Activated CD4-positive, alpha-beta T cell treated with anti-CD3 and anti-CD28 coated beads for 1 hour (primary cell): ENCODE measurements around the gene TESK1.

Experiments
- DNase-seq: peaks from one replicate; pipeline ENCODE4 v3.0.0-alpha.2; 2020

TESK1 gene

DNA sequence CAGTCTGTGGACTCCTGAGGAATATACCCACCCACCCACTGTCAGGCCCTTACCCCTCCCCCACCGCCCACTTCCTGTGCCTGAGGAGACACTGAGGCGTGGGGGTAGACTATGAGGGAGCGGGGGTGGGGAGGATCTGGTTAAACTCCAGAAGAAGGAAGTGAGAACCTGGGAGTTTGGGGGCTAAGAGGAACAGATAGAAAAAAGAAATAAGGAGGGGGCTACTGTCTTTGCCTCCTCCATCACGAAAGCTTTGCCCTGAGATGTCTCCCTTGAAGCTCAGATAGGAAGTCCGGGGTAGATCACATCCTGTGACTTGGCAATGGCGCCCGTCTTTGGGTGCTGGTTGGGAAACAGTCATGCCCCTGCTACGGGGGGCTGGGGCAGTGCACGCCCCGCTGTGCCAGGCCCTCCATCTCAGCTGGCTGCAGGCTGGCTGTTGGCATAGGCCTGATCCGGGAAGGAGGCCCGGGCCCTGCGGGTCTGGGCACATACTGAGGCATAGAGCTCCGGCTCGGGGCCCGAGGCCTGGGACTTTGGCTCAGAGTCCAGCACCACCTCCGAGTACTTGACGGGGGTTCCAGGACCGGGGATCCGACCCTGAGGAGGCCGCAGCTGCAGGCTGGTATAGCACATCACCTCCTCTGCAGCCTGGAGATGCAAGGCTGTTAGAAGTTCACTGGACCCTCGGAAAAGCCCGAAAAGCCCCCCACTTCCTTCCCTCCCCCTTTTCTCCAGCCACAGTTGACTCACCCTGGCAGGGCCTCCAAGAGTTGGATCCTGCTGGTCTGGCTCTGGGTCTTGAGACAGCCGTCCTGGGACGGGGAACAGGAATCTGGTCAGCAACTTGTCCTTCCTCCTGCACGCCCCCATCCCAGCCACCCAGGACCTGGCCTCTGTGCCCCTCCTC, 44.6 kb downstream of the TESK1 start:
- DNase-seq: no peak

DNA sequence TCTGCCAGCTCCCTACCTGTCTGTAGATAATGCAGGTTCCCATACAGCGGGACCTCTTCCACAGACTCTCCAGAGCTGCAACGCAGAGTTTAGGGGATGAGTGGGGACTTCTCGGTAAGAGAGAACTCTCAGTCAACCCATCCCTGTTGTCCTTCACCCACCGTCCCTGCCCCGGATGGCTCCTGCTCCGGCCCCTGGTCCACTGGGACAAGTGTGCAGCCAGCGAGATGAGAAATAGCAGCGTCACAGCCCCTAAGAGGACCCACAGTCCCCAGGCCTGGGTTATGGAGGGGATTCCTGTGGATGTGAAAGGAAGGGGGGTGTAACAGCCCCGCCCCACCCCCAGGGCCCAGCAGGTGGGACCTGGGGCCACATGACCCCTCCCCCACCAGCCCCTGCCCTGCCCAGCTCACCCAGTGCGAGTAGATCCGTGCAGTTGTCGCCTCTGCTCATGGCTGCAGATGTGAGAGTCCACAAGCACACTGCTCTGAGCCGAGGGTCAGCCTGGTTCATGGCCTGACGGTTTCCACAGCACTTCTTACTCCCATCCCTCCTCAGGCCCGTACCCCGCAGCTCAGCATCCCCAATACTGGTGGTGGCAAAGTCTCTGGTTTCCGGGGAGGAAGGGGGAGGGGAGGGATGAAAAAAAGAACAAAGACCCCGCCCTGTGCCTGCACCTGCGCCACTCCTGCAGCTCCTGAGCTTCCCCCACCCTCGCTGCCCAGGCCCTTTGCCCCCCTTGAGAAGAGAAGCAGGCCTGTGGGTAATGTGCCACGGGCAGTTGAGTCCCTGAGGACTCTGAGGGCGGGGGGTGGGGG, 45.5 kb downstream of the TESK1 start, which contains the start of gene SIT1:
SIT1 (minus strand) TSS at position 591 of the 818 bp plus-strand sequence; CDS start at position 513, 78 bp downstream.
- DNase-seq: no peak

DNA sequence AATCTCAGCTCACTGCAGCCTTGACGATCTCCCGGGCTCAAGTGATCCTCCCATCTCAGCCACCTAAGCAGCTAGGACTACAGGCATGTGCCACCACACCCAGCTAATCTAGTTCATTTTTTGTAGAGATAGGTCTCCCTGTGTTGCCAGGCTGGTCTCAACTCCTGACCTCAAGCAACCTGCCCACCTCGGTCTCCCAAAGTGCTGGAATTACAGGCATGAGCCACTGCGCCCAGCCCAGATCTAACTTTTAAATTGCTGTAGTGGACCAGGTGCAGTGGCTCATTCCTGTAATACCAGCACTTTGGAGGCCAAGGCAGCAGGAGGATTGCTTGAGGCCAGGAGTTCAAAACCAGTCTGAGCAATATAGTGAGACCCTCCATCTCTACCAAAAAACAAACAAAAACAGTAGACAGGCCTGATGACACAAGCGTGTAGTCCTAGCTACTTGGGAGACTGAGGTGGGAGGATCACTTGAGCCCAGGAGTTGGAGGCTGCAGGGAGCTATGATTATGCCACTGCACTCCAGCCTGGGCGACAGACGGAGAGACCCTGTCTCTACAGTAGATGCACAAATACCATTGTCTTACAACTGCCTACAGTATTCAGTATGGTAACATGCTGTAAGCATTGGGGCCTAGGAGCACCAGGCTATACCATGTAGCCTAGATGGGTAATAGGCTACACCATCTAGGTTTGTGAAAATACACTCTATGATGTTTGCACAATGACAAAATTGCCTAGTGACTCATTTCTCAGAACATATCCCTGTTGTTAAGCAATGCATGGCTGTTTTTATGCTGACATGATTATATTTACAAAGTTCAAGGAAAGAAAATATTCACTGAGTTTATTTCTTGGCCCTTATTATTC, 47.1 kb downstream of the TESK1 start:
- DNase-seq: no peak

DNA sequence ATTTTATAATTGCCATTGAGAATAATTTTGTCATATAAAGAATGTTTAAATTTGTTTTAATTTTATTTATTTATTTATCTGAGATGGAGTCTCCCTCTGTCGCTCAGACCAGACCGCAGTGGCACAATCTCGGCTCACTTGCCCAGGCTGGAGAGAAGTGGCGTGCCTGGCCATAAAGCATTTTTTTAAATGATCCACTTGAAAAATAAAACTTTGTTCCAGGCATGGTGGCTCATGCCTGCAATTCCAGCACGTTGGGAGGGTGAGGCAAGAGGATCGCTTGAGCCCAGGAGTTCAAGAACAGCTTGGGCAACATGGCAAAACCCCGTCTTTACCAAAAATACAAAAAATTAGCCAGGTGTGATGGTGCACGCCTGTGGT, 47.8 kb downstream of the TESK1 start:
- DNase-seq: no peak

DNA sequence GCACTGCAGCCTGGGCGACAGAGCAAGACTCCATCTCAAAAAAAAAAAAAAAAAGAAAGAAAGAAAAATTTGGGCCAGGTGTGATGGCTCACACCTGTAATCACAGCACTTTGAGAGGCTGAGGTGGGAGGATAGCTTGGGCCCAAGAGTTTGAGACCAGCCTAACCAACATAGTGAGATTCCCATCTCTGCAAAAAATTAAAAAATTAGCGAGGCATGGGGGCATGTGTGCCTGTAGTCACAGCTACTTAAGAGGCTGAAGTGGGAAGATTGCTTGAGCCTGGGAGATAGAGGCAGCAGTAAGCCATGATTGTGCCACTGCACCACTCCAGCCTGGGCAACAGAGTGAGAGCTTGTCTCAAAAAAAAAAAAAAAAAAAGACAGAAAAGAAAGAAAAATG, 48.5 kb downstream of the TESK1 start:
- no peak for DNase-seq

DNA sequence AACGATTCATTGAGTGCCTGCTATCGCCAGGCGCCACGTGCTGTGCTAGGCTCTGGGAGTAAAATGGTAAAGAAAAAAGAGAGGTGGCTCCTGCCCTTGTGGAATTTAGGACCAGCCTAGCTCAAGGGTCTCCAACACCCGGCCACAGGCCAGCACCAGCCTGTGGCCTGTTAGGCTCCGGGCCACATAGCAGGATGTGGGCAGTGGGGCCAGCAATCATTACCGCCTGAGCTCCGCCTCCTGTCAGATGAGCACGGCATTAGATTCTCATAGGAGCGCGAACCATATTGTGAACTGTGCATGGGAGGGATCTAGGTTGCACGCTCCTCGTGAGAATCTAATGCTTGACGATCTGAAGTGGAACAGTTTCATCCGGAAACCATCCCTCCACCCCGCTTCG, 51.3 kb downstream of the TESK1 start:
- DNase-seq: no peak

DNA sequence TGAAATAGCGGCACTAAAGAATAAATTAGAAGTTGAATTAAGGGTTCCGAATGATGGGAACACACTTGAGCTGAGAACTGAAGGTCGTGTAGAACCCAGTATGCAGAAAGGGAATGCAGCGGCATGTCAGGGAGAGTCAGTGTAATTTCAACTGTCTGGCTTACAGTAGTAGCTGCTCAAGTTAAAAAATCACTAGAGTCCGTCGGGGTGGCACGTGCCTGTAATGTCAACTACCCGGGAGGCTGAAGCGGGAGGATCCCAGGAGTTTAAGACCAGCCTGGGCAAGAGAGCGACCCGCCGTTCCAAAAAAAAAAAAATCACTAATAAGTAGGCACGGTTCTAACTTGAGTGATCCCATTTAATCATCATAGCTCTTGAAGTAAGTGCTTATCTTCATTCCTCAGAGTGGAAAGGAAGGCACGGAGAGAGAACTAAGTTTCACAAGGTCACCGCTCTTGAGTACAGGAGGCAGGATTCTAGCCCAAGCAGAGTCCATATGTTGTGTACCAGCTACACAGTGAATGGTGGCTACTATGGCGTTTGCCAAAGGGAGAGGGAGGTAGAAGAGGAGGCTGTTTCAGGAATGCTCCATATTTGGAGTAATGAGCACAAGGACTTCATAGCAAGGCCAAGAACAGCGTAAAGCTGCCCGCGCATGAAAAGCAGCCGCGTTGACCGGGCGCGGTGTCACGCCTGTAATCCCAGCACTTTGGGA, 51.9 kb downstream of the TESK1 start:
- no peak for DNase-seq

DNA sequence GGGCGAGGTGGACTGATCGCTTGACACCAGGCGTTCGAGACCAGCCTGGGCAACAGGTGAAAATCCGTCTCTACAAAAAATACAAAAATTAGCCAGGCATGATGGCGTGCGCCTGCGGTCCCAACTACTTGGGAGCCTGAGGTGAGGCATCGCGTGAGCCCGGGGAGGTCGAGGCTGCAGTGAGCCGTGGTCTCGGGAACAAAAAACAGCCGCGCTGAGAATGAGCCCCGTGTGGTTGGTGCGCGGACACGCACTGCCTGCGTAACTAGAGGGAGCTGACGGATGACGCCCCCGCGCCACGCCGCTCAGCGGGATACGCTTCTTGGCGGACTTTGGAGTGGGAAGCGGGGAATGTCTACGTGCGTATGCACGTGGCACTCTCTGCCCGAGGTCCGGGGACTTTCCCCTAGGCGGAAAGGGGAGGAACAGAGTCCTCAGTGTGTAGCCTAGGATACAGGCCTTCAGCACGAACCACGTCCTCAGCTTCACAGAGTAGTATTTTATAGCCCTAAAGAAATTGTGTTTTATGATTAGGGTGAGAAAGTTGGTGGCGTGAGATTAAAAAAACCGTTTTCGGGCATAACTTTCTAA, 52.6 kb downstream of the TESK1 start, which contains the start of gene RMRP:
RMRP (minus strand) TSS at position 474 of the 591 bp plus-strand sequence.
- peak; percentile 86 for DNase-seq

DNA sequence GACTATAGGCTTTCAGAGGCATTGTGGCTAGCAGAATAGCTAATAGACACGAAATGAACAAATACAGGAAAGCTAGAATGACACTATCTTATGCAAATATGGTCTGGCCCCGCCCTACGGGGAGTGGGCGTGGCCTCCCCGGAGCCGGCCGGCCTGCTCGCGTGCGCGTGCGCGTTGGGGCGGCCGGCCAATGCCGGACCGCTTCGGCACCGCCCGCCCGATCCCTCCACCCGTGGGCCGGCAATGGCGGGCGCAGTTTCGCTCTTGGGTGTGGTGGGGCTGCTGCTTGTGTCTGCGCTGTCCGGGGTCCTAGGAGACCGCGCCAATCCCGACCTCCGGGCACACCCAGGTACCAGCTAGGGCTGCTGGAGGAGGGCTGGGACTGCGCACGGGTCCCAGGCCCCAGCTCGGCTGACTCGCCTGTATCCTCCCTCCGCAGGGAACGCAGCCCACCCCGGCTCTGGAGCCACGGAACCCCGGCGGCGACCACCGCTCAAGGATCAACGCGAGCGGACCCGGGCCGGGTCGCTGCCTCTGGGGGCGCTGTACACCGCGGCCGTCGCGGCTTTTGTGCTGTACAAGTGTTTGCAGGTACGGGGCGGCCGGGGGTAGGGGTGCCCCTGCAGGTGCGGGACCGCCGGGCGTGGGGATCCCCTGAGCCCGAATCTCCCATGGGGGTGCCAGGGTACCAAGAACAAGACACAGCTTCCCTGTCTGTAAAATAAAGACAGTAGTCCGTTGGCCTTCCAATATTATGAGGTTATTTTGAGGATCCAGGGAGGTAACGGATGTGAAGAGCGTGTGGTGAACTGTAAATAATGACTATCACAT, 53.3 kb downstream of the TESK1 start, which contains the start of gene CCDC107:
CCDC107 (plus strand) TSS at position 156 of the 831 bp plus-strand sequence; CDS start at position 244, 88 bp downstream.
- DNase-seq: peak; percentile 75

DNA sequence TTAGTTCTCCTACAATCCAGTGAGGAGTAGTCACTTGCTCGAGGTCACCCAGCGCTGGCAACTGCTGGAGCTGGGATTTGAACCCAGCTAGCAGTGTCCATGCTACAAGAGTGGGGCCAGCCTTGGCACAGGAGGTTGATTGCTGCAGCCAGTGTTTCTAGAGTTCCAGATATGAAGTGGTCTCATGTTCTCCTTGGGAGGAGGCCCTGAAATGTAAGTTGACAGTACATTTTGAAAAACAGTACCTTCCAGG, 53.8 kb downstream of the TESK1 start:
- no peak for DNase-seq

DNA sequence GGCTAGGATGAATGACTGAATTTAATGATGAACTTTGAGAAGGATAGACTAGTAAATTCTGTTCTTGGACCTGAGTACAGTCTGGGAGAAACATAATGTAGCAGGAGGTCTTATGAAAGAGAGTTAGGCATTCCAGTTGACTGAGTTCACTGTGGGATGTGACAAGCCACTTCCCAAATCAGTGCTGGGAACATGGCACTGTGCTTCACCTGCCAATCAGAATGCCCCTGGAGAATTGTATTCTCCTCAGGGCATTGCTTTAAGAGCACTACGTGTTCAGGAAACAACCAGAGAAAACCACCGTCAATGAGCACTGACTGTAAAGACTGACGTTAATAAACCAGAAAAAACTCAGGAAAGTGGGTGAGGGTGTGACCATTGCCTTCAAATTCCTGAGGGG, 54.3 kb downstream of the TESK1 start:
- no peak for DNase-seq
